Astrocyte of the spinal cord (primary cell): ENCODE data around the gene PNLIPRP1.
A peak's percentile ranks its signal among the peaks of the same experiment; 100 is the strongest.

ENCODE experiments used
- DNase-seq: peaks from one replicate; pipeline ENCODE4 v3.0.0; 2011; ENCODE audit warnings: low read depth, low spot score
- H3K4me3 ChIP-seq: 2 replicates; pipeline ENCODE4 v1.5.1; 2011; ENCODE audit warnings: low read depth, mild to moderate bottlenecking, low read length, moderate library complexity
- CTCF ChIP-seq: IDR thresholded peaks from 2 replicates; pipeline ENCODE4 v1.5.1; 2012; ENCODE audit warnings: low read depth, mild to moderate bottlenecking, low read length, inconsistent platforms
- in situ Hi-C: cut with HindIII; loops from 2 replicates; pipeline ENCODE4 v1.10.0; 2017; ENCODE audit warnings: low sequenced_read_pairs

The PNLIPRP1 gene

GRCh38 chr10:116653885-116654284 is 63.1 kb downstream of the PNLIPRP1 start:
- TF ChIP-seq CTCF, result no peak
- in situ Hi-C loops, result no loop called here
- H3K4me3 ChIP-seq, result no peak overlapping the region
- DNase-seq, result no peak

GRCh38 chr10:116654816-116655215 is 64.1 kb downstream of the PNLIPRP1 start:
- DNase-seq, result no peak
- TF ChIP-seq CTCF, result peak; percentile 10
- no peak overlapping the region for H3K4me3 ChIP-seq
- in situ Hi-C loops, result no loop called here

GRCh38 chr10:116655568-116655967 is 64.8 kb downstream of the PNLIPRP1 start:
- in situ Hi-C loops, result no loop called here
- no peak for DNase-seq
- H3K4me3 ChIP-seq, result no peak overlapping the region
- TF ChIP-seq CTCF, result no peak

- no peak for DNase-seq
- TF ChIP-seq CTCF, result no peak
- no peak overlapping the region for H3K4me3 ChIP-seq
- in situ Hi-C loops, result no loop called here
Measured at GRCh38 chr10:116656044-116656443, 65.3 kb downstream of the PNLIPRP1 start.

GRCh38 chr10:116657863-116658551 is 67.2 kb downstream of the PNLIPRP1 start:
- in situ Hi-C loops, result no loop called here
- TF ChIP-seq CTCF, result no peak
- DNase-seq, result no peak
- H3K4me3 ChIP-seq, result no peak overlapping the region
